H1 (cell line): ENCODE measurements around the gene PALM. TPM values are rescaled to one million over a fixed set of nuclear protein-coding genes. Genes with fewer than 3 reads are reported as not detected.

Experiments used
- CTCF ChIA-PET: fragments of 300-600 bp; sonication (Branson Sonifier 250); formaldehyde crosslinking; loops from one replicate; lab custom pipeline; 2021; ENCODE audit not compliant: partially characterized antibody; lab: Charles Lee
- POLR2A ChIA-PET: fragments of 300-600 bp; sonication (Branson Sonifier 250); formaldehyde crosslinking; loops from one replicate; lab custom pipeline; 2021; ENCODE audit warnings: inconsistent platforms; ENCODE audit not compliant: partially characterized antibody; lab: Charles Lee
- DNase-seq, 2 experiments: peaks; one replicate each; pipeline versions ENCODE4 v3.0.0 to v3.0.0-alpha.2; 2010 to 2022; ENCODE audit warnings: low spot score in 2 of 2, low read depth in 1 of 2, mixed read lengths in 1 of 2
- FAIRE-seq: peaks from 2 replicates; lab custom pipeline; 2011; peaks lifted over from hg19 to GRCh38; lab: Jason Lieb, UNC
- H2AFZ ChIP-seq: 2 replicates; pipeline ENCODE4 v1.8.1; 2012; ENCODE audit warnings: low read length, inconsistent platforms
- H2AK5ac ChIP-seq: 2 replicates; pipeline ENCODE4 v1.6.1; 2013; ENCODE audit warnings: low read depth, low read length
- H2BK120ac ChIP-seq: replicated peaks from 2 replicates; pipeline ENCODE3; 2013; ENCODE audit warnings: low read depth, low read length, inconsistent platforms
- H2BK12ac ChIP-seq: 2 replicates; pipeline ENCODE4 v1.6.1; 2013; ENCODE audit warnings: low read depth, low read length
- H2BK15ac ChIP-seq: 2 replicates; pipeline ENCODE4 v1.6.1; 2013; ENCODE audit warnings: low read length
- H2BK20ac ChIP-seq: 2 replicates; pipeline ENCODE4 v1.6.1; 2013; ENCODE audit warnings: low read length
- H2BK5ac ChIP-seq: 2 replicates; pipeline ENCODE4 v1.6.1; 2013; ENCODE audit warnings: low read depth, low read length
- H3K14ac ChIP-seq: 2 replicates; pipeline ENCODE4 v1.6.1; 2013; ENCODE audit warnings: inconsistent platforms; ENCODE audit not compliant: insufficient read length
- H3K18ac ChIP-seq: 2 replicates; pipeline ENCODE4 v1.6.1; 2013; ENCODE audit warnings: low read length; ENCODE audit errors: extremely low read depth
- H3K23ac ChIP-seq: 2 replicates; pipeline ENCODE4 v1.6.1; 2013; ENCODE audit warnings: inconsistent platforms; ENCODE audit not compliant: insufficient read length
- H3K23me2 ChIP-seq: 2 replicates; pipeline ENCODE4 v1.6.1; 2013; ENCODE audit warnings: low read depth, low read length
- H3K27ac ChIP-seq: 2 replicates; pipeline ENCODE4 v1.6.1; 2011; ENCODE audit warnings: low read depth, low read length, inconsistent platforms
- H3K27me3 ChIP-seq, 4 experiments: replicated peaks in 1 of 4; 1 replicate in 1 of 4; 2 replicates in 3 of 4; pipeline versions ENCODE4 v1.6.1 to v1.8.1; 2011 to 2013; ENCODE audit warnings: low read length in 3 of 4, mild to moderate bottlenecking in 3 of 4, inconsistent platforms in 2 of 4, mixed read lengths in 2 of 4, moderate library complexity in 1 of 4; ENCODE audit not compliant: control insufficient read depth in 3 of 4, insufficient read depth in 3 of 4; ENCODE audit errors: extremely low read depth in 1 of 4
- H3K36me3 ChIP-seq, 4 experiments: 2 replicates each; pipeline versions ENCODE4 v1.6.1 to v1.8.1; 2011 to 2013; ENCODE audit warnings: mild to moderate bottlenecking in 4 of 4, low read length in 3 of 4, moderate library complexity in 2 of 4, control low read depth in 1 of 4, inconsistent platforms in 1 of 4; ENCODE audit not compliant: insufficient read depth in 4 of 4, control insufficient read depth in 2 of 4
- H3K4ac ChIP-seq: replicated peaks from 2 replicates; pipeline ENCODE3; 2013; ENCODE audit warnings: low read length, low read depth, mixed read lengths, inconsistent platforms; ENCODE audit not compliant: insufficient read length
- H3K4me1 ChIP-seq, 4 experiments: replicated peaks in 1 of 4; 1 replicate in 1 of 4; 2 replicates in 3 of 4; pipeline versions ENCODE4 v1.6.1 to v1.8.1; 2011 to 2013; ENCODE audit warnings: low read length in 3 of 4, inconsistent platforms in 2 of 4, mixed read lengths in 1 of 4; ENCODE audit not compliant: insufficient read depth in 4 of 4, control insufficient read depth in 3 of 4
- H3K4me2 ChIP-seq, 2 experiments: 2 replicates each; pipeline versions ENCODE4 v1.6.1 to v1.8.1; 2011 to 2013; ENCODE audit warnings: low read depth in 2 of 2, low read length in 2 of 2, control low read depth in 1 of 2, inconsistent platforms in 1 of 2, mild to moderate bottlenecking in 1 of 2; ENCODE audit not compliant: insufficient read depth in 1 of 2
- H3K4me3 ChIP-seq, 4 experiments: fragments of 200-600, 300-600 bp in 1 of 4; sonication (generic), shearing (Covaris generic), sonication (Bioruptor Twin) in 1 of 4; 2 replicates each; pipeline versions ENCODE4 v1.5.1 to v1.8.1; 2011 to 2016; ENCODE audit warnings: low read length in 4 of 4, low read depth in 3 of 4, control low read depth in 2 of 4, inconsistent platforms in 2 of 4, mild to moderate bottlenecking in 2 of 4, mixed read lengths in 1 of 4, moderate library complexity in 1 of 4; ENCODE audit not compliant: insufficient read depth in 2 of 4; ENCODE audit errors: extremely low read depth in 1 of 4
- H3K56ac ChIP-seq: replicated peaks from 2 replicates; pipeline ENCODE3; 2013; ENCODE audit warnings: low read depth, mild to moderate bottlenecking, mixed read lengths, low read length, inconsistent platforms; ENCODE audit not compliant: insufficient read length
- H3K79me1 ChIP-seq: 2 replicates; pipeline ENCODE4 v1.6.1; 2013; ENCODE audit warnings: low read depth, low read length, control low read depth
- H3K79me2 ChIP-seq, 2 experiments: 2 replicates each; pipeline versions ENCODE4 v1.6.1 to v1.8.1; 2012 to 2013; ENCODE audit warnings: low read length in 2 of 2, mild to moderate bottlenecking in 2 of 2, inconsistent platforms in 1 of 2; ENCODE audit not compliant: insufficient read depth in 2 of 2, control insufficient read depth in 1 of 2
- H3K9ac ChIP-seq, 4 experiments: replicated peaks in 1 of 4; 1 replicate in 1 of 4; 2 replicates in 3 of 4; pipeline versions ENCODE4 v1.6.1 to v1.8.1; 2011 to 2013; ENCODE audit warnings: low read depth in 3 of 4, low read length in 3 of 4, control low read depth in 2 of 4, mild to moderate bottlenecking in 2 of 4, moderate library complexity in 2 of 4, inconsistent platforms in 1 of 4; ENCODE audit errors: extremely low read depth in 1 of 4
- H3K9me3 ChIP-seq, 2 experiments: 2 replicates each; pipeline versions ENCODE4 v1.6.1 to v1.8.1; 2012 to 2013; ENCODE audit warnings: mild to moderate bottlenecking in 2 of 2, moderate library complexity in 2 of 2, control low read depth in 1 of 2, inconsistent platforms in 1 of 2, low read depth in 1 of 2, low read length in 1 of 2, mixed read lengths in 1 of 2; ENCODE audit not compliant: insufficient read depth in 2 of 2
- H4K20me1 ChIP-seq, 2 experiments: replicated peaks in 1 of 2; 2 replicates each; pipeline versions ENCODE3 to v1.8.1; 2011 to 2013; ENCODE audit warnings: inconsistent platforms in 2 of 2, low read length in 2 of 2, mild to moderate bottlenecking in 1 of 2; ENCODE audit not compliant: insufficient read depth in 2 of 2, control insufficient read depth in 1 of 2
- H4K5ac ChIP-seq: 2 replicates; pipeline ENCODE4 v1.6.1; 2013; ENCODE audit warnings: low read length, low read depth, mixed read lengths, inconsistent platforms; ENCODE audit not compliant: insufficient read length
- H4K8ac ChIP-seq: 2 replicates; pipeline ENCODE4 v1.8.0; 2013; ENCODE audit warnings: mild to moderate bottlenecking, moderate library complexity, low read length, inconsistent platforms; ENCODE audit not compliant: insufficient read depth; ENCODE audit errors: extremely low read depth
- H4K91ac ChIP-seq: replicated peaks from 2 replicates; pipeline ENCODE3; 2013; ENCODE audit warnings: low read length, mixed read lengths, inconsistent platforms; ENCODE audit not compliant: insufficient read length
- CHD2 ChIP-seq: IDR thresholded peaks from 2 replicates; pipeline ENCODE4 v1.6.1; 2012; ENCODE audit warnings: low read length, improper control_type of control experiment
- KDM1A ChIP-seq: fragments of 200-600, 300-600 bp; sonication (generic); IDR thresholded peaks from 2 replicates; pipeline ENCODE4 v1.7.1; 2016; ENCODE audit warnings: mild to moderate bottlenecking, low read length, borderline replicate concordance
- RBBP5 ChIP-seq: IDR thresholded peaks from 2 replicates; pipeline ENCODE4 v1.7.1; 2012; ENCODE audit warnings: low read depth, mild to moderate bottlenecking, inconsistent platforms, low read length, moderate library complexity, borderline replicate concordance
- RFX5 ChIP-seq: IDR thresholded peaks from 2 replicates; pipeline ENCODE4 v1.6.1; 2011; ENCODE audit warnings: low read depth, low read length, improper control_type of control experiment, borderline replicate concordance
- RNF2 ChIP-seq: fragments of 200-900, 300-1000 bp; sonication (generic); IDR thresholded peaks from 2 replicates; pipeline ENCODE4 v1.7.1; 2016; ENCODE audit warnings: borderline replicate concordance, low read depth, mild to moderate bottlenecking, antibody characterized with exemption, low read length; ENCODE audit not compliant: poor library complexity, severe bottlenecking; ENCODE audit errors: missing control alignments
- TCF12 ChIP-seq: IDR thresholded peaks from 2 replicates; pipeline ENCODE4 v1.6.1; 2011; ENCODE audit warnings: low read depth, mild to moderate bottlenecking, low read length
- YY1 ChIP-seq: IDR thresholded peaks from 2 replicates; pipeline ENCODE4 v1.6.1; 2011; ENCODE audit warnings: low read depth, mild to moderate bottlenecking, low read length
- WGBS, 2 experiments: shearing (Covaris generic) in 1 of 2; methylation state at CpG; one replicate each; pipeline versions ENCODE4 v1.1.6 to v1.1.7; 2013 to 2015; ENCODE audit warnings: low lambda C conversion rate in 2 of 2, mixed read lengths in 2 of 2, inconsistent platforms in 1 of 2, low coverage in 1 of 2, missing lambda C conversion rate in 1 of 2; ENCODE audit not compliant: insufficient replicate concordance in 2 of 2, insufficient coverage in 1 of 2, insufficient read length in 1 of 2; ENCODE audit errors: extremely low coverage in 1 of 2, missing lambda C conversion rate in 1 of 2; 5-methylcytosine and 5-hydroxymethylcytosine counted together
- polyA plus RNA-seq, 7 experiments: library from polyadenylated mRNA; depleted of rRNA in 3 of 7; stranded (reverse) in 5 of 7; unstranded in 2 of 7; fragments of >200 nt in 5 of 7; fragments of 200-250 nt in 2 of 7; gene quantifications; 1 replicate in 5 of 7; 2 replicates in 1 of 7; 4 replicates in 1 of 7; pipeline versions ENCODE4 v1.2.1 to v1.2.3, GENCODE V29; 2011 to 2013; ENCODE audit warnings: missing spikeins in 2 of 7, mixed read lengths in 2 of 7
- total RNA-seq: library from RNA; stranded (reverse); fragmentation: NEBNext Ultra II Directional; extraction: Animal tissue kit (Norgen Biotek cat#: 25700); gene quantifications from 2 replicates; pipeline ENCODE4 v1.2.1, GENCODE V29; 2021
- TF ChIP-seq, protein P1 (sequence below): IDR thresholded peaks from 2 replicates; pipeline ENCODE4 v1.6.1; 2012; ENCODE audit warnings: low read length, inconsistent platforms

PALM gene
- total and polyA plus RNA-seq, 2 of the 8 experiments (the other 6 are each of a cell fraction or from before 2014, with no cell fraction given), result 5.7 to 16.5 TPM

DNA sequence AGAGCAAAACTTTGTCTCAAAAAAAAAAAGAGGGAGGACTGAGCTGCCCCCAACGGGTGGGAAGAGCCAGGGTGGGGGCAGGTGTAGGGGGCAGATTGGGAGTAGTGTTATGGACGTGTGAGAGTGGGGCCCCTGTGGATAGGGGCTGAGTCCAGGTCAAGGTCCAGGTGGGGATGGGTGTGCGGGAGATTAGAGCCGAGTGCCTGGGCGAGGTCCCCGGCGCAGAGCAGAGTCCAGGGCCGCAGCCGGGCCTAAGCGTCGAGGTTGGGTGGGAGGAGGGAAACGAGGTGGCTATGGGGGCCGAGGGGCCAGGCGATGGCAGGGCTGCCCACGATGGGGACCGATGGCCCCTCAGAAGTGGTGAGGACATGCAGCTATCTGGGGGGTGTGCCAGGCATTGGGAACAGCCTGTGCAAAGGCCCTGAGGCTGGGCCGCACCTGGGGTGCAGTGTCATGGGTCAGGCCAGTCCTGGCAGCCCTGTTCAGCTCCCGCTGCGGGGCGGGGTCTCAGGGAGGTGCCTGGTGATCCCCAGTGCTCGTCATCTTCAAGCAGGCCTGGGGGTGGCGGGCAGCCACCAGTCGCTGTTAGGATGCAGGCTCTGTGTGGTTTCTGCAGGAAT is 29.9 kb downstream of the PALM start:
- 95% methylated on average over 17 of the region's 23 CpGs; no CpG with 5 or more reads in 1 of the 2 experiments for WGBS, 2 experiments

More for the DNA sequence above, 29.9 kb downstream of the PALM start:
- DNase-seq (no peak), FAIRE-seq (no peak)
- H4K8ac ChIP-seq, result no peak overlapping the region
- H4K91ac ChIP-seq, result no peak overlapping the region
- H3K79me2 ChIP-seq, result no peaks in the 10 kb centered on the region
- H3K9ac ChIP-seq, result no peak overlapping the region
- no peaks in the 10 kb centered on the region for H3K36me3 ChIP-seq
- no peak overlapping the region for H2BK12ac ChIP-seq
- no peak overlapping the region for H3K18ac ChIP-seq
- H3K56ac ChIP-seq, result no peak overlapping the region
- POLR2A ChIA-PET, result interaction anchor here (1.8 kb wide), 1 partner anchor 75 kb away, joined by 6 read pairs; the partner anchor contains the start of gene RNF126
- H3K4me2 ChIP-seq, result no peak overlapping the region
- H3K4me3 ChIP-seq, result no peak overlapping the region
- H3K14ac ChIP-seq, result no peak overlapping the region
- no peak overlapping the region for H2BK120ac ChIP-seq
- H3K23me2 ChIP-seq, result no peaks in the 10 kb centered on the region
- H2AK5ac ChIP-seq, result no peak overlapping the region
- H3K23ac ChIP-seq, result no peak overlapping the region
- H3K27me3 ChIP-seq, result no peaks in the 10 kb centered on the region
- H2AFZ ChIP-seq, result no peak overlapping the region
- H3K4ac ChIP-seq, result no peak overlapping the region
- H4K5ac ChIP-seq, result no peak overlapping the region
- no peak overlapping the region for H2BK15ac ChIP-seq
- no peak overlapping the region for H2BK20ac ChIP-seq
- no peaks in the 10 kb centered on the region for H3K4me1 ChIP-seq
- no peak overlapping the region for H2BK5ac ChIP-seq
- no peaks in the 10 kb centered on the region for H3K79me1 ChIP-seq
- H4K20me1 ChIP-seq, result peaks cover 0 to 4% of the 10 kb centered on the region in 2 experiments
- H3K9me3 ChIP-seq, result no peaks in the 10 kb centered on the region
- TF ChIP-seq RFX5, result no peak
- no peak for TF ChIP-seq YY1
- TF ChIP-seq RNF2, result no peak
- TF ChIP-seq, protein P1, sequence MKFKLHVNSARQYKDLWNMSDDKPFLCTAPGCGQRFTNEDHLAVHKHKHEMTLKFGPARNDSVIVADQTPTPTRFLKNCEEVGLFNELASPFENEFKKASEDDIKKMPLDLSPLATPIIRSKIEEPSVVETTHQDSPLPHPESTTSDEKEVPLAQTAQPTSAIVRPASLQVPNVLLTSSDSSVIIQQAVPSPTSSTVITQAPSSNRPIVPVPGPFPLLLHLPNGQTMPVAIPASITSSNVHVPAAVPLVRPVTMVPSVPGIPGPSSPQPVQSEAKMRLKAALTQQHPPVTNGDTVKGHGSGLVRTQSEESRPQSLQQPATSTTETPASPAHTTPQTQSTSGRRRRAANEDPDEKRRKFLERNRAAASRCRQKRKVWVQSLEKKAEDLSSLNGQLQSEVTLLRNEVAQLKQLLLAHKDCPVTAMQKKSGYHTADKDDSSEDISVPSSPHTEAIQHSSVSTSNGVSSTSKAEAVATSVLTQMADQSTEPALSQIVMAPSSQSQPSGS, result no peak
- no peak for TF ChIP-seq KDM1A
- TF ChIP-seq TCF12, result no peak
- TF ChIP-seq CHD2, result no peak
- TF ChIP-seq RBBP5, result no peak
- CTCF ChIA-PET, result interaction anchor here (0.6 to 1.9 kb wide), 8 partner anchors 8 to 180 kb away, joined by 3 to 5 read pairs (median 4); no protein-coding TSS in a partner anchor
- no peak overlapping the region for H3K27ac ChIP-seq
